ES-I3 (cell line): ENCODE results near the gene FCHSD2.

Experiments
- H3K36me3 ChIP-seq: 2 replicates; pipeline ENCODE4 v1.6.1; 2013; ENCODE audit warnings: mild to moderate bottlenecking, low read length, control low read depth, moderate library complexity; ENCODE audit not compliant: insufficient read depth
- H3K4me1 ChIP-seq: 2 replicates; pipeline ENCODE4 v1.6.1; 2013; ENCODE audit warnings: mild to moderate bottlenecking, control low read depth, low read length; ENCODE audit not compliant: insufficient read depth
- H3K9ac ChIP-seq: 2 replicates; pipeline ENCODE4 v1.6.1; 2013; ENCODE audit warnings: low read depth, mild to moderate bottlenecking, low read length, moderate library complexity
- H3K9me3 ChIP-seq: 2 replicates; pipeline ENCODE4 v1.6.1; 2013; ENCODE audit warnings: mild to moderate bottlenecking, low read length, moderate library complexity; ENCODE audit not compliant: control insufficient read depth, insufficient read depth

Gene FCHSD2

GRCh38 chr11:72939031-72939430, 203.1 kb downstream of the FCHSD2 start:
- H3K4me1 ChIP-seq, result no peaks in the 10 kb centered on the region
- H3K9ac ChIP-seq, result no peak overlapping the region
- H3K9me3 ChIP-seq, result no peaks in the 10 kb centered on the region
- no peaks in the 10 kb centered on the region for H3K36me3 ChIP-seq

DNA sequence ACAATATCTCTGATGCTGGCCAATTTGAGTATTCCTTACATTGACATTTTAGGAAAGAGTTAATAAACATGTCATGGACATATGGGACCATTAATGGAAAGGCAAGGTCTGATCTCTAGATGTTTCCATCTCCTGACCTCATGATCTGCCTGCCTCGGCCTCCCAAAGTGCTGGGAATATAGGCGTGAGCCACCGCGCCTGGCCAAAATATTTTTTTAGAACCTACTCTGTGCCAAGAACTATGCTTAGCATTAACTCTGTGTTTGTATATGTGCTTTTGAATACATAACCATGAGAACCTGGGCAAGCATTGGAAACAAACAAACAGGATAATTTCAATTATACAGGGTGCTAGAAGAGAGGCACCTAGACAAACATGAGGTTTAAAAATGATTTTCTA, 204.7 kb downstream of the FCHSD2 start:
- H3K36me3 ChIP-seq, result no peaks in the 10 kb centered on the region
- no peaks in the 10 kb centered on the region for H3K9me3 ChIP-seq

GRCh38 chr11:72935700-72936099, 206.4 kb downstream of the FCHSD2 start:
- Histone ChIP-seq H3K9me3 (no peaks in the 10 kb centered on the region), H3K9ac (no peak overlapping the region)

More for the DNA sequence above, 204.7 kb downstream of the FCHSD2 start:
- no peaks in the 10 kb centered on the region for H3K4me1 ChIP-seq
- no peak overlapping the region for H3K9ac ChIP-seq

GRCh38 chr11:72932132-72932570, 210.0 kb downstream of the FCHSD2 start:
- no peaks in the 10 kb centered on the region for H3K36me3 ChIP-seq
- H3K9me3 ChIP-seq, result no peaks in the 10 kb centered on the region
- H3K4me1 ChIP-seq, result no peaks in the 10 kb centered on the region
- no peak overlapping the region; the same call in 1 of the 2 replicates for H3K9ac ChIP-seq

More at GRCh38 chr11:72935700-72936099, 206.4 kb downstream of the FCHSD2 start:
- no peaks in the 10 kb centered on the region for H3K36me3 ChIP-seq
- H3K4me1 ChIP-seq, result no peaks in the 10 kb centered on the region

- H3K4me1 ChIP-seq, result no peaks in the 10 kb centered on the region
- no peaks in the 10 kb centered on the region for H3K9me3 ChIP-seq
- no peaks in the 10 kb centered on the region for H3K36me3 ChIP-seq
- no peak overlapping the region for H3K9ac ChIP-seq
Observed at GRCh38 chr11:72930008-72930407, 212.1 kb downstream of the FCHSD2 start.

GRCh38 chr11:72929256-72929655, 212.9 kb downstream of the FCHSD2 start:
- Histone ChIP-seq H3K36me3 (no peaks in the 10 kb centered on the region), H3K9me3 (no peaks in the 10 kb centered on the region), H3K9ac (no peak overlapping the region), H3K4me1 (no peaks in the 10 kb centered on the region)

DNA sequence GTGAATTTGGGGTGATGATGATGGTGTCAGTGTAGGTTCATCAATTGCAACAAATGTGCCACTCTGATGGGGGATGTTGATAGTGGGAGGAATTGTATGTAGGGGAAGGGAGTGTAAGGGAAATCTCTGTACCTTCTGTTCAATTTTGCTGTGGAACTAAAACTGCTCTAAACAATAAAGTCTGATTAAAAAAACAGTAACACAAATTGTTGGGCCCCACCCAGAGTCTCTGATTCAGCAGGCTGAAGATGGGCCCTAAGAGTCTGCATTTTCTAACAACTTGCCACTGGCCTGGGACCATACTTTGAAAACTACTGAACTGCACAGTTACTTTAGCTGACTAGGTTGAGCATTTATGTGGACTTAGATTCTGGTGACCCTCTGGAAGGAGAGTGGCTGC, 214.7 kb downstream of the FCHSD2 start:
- Histone ChIP-seq H3K9ac (no peak overlapping the region), H3K36me3 (no peaks in the 10 kb centered on the region), H3K4me1 (no peaks in the 10 kb centered on the region), H3K9me3 (no peaks in the 10 kb centered on the region)

GRCh38 chr11:72926076-72926475, 216.0 kb downstream of the FCHSD2 start:
- Histone ChIP-seq H3K4me1 (no peaks in the 10 kb centered on the region), H3K9ac (no peak overlapping the region), H3K36me3 (no peaks in the 10 kb centered on the region), H3K9me3 (no peaks in the 10 kb centered on the region)

DNA sequence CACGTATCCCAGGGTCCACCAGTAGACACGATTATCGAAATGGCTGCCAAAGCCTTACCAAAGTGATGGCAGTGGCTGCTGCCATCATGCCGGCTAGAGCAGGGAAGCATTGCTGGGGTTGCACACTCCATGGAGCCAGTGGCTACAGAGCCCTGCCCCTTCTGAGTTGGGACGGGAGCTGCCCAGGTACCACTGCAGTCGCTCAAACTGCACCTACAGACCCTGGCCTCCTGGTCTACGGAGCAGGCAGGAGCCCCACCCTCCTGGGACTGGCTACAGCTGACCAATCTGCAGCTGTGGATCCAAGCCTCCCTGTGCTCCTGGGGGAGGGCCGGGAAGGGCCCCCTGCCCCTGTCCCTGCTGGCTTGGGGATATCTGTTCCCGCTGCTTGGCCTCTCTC, 216.5 kb downstream of the FCHSD2 start:
- Histone ChIP-seq H3K9me3 (no peaks in the 10 kb centered on the region), H3K9ac (no peak overlapping the region), H3K36me3 (no peaks in the 10 kb centered on the region), H3K4me1 (no peaks in the 10 kb centered on the region)

DNA sequence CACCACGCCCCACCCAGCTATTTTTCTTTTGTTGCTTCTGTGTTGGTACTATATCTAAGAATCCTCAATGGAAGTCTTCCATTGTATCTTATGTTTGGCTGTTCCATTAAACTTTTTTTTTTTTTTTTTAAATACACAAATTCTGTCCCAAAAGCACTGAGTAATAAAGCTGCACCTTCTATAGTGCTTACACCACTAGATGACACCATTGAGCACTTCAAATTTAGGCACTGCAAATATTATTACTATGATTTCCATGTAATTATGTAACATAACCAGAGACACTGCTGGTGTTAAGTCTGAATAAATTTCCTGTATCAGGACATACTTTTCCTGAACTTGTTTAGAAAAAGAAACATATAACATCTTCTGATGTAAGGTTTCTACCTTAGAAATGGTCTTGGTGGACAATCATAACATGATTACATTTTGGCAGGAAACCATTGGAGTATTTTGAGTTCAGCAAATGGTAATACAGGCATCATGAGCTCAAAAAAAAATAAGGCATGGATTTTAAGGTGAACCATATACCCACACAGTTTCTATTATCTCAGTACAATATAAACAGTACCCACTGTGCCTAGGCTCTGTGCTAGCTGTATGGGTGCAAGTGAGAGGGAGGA, 217.4 kb downstream of the FCHSD2 start:
- no peaks in the 10 kb centered on the region for H3K4me1 ChIP-seq
- no peaks in the 10 kb centered on the region for H3K36me3 ChIP-seq
- no peak overlapping the region for H3K9ac ChIP-seq
- no peaks in the 10 kb centered on the region for H3K9me3 ChIP-seq

DNA sequence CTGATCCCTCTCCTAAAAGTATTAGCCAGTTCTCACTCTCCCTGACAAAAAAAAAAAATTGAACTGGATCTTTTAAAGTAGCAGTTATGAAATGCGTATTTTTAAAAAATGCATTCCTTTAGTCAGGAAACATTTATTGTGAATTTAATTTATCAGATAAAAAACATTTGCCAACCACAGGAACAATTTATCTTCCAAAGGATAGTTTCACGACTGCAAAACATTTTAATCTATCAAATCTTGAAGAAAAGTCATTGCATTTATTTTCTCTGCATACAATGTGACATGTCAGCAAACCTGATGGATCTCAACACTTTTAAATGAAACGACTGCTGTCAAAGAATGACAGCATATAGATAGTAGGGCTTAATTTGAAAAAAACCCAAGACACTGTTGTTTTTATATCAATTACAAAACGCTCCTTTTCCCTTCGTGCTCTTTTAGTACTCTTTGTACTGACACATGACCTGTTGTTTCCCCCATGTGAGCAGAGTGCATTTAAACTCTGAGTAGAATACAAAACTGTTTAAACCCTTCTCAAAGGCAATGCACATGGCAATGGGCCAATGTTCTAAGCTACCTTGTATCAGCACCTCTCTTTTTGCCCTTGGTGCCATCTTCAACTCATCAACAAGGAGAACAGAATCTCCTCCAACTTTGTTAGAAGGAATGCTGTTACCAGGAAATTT, 220.9 kb downstream of the FCHSD2 start:
- no peaks in the 10 kb centered on the region for H3K36me3 ChIP-seq
- H3K4me1 ChIP-seq, result no peaks in the 10 kb centered on the region
- no peak overlapping the region for H3K9ac ChIP-seq
- H3K9me3 ChIP-seq, result no peaks in the 10 kb centered on the region

- Histone ChIP-seq H3K9me3 (no peaks in the 10 kb centered on the region), H3K36me3 (no peaks in the 10 kb centered on the region), H3K9ac (no peak overlapping the region), H3K4me1 (no peaks in the 10 kb centered on the region)
Observed at GRCh38 chr11:72920001-72920400, 222.1 kb downstream of the FCHSD2 start.

DNA sequence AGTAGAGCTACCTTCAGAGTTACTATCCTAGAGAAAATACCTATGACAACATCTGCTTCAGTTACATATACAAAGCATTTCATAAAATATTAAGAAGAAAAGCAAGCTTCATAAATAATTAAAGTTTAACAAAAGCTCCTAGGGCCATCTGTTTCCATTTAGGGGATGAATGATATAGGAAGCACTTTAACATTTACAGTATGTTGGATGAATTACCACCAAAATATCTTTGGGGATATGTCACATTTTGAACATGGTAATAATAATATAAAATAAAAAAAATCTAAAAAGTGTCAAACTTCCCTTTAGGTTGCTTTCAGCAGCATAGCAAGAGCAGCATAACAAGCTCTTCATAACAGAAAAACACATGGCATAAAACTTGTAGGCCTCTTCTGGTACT, 223.3 kb downstream of the FCHSD2 start:
- no peaks in the 10 kb centered on the region for H3K4me1 ChIP-seq
- H3K36me3 ChIP-seq, result no peaks in the 10 kb centered on the region
- no peaks in the 10 kb centered on the region for H3K9me3 ChIP-seq
- no peak overlapping the region for H3K9ac ChIP-seq

GRCh38 chr11:72912253-72912652, 229.9 kb downstream of the FCHSD2 start:
- Histone ChIP-seq H3K9ac (no peak overlapping the region), H3K9me3 (peaks cover 3% of the 10 kb centered on the region; the same call in 1 of the 2 replicates), H3K36me3 (no peaks in the 10 kb centered on the region), H3K4me1 (no peaks in the 10 kb centered on the region)
